Glomerular visceral epithelial cell (primary cell): Measurements from ENCODE around the gene SDK1.

ENCODE experiments used
- DNase-seq: peaks from one replicate; pipeline ENCODE4 v3.0.0-alpha.2; 2016; ENCODE audit errors: extremely low spot score

The SDK1 gene

DNA sequence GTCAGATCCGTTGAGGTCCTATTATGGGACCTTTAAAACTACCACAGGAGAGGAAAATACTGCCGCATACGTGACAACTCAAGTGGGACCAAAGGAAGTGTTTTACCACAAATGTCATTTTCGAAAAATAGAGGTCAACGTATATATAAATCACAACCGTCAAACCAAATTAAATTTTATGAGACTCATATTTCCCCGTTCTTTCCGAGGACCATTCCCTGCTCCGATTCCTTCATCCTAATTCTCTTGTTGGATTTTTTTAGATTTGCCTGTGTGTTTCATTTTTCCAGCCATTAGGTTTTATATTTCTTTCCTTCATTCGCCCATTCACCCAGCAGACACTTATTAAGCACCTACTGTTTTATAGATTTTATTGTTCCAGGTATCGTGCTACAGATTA lies 797.1 kb downstream of the SDK1 start:
- DNase-seq, result no peak

DNA sequence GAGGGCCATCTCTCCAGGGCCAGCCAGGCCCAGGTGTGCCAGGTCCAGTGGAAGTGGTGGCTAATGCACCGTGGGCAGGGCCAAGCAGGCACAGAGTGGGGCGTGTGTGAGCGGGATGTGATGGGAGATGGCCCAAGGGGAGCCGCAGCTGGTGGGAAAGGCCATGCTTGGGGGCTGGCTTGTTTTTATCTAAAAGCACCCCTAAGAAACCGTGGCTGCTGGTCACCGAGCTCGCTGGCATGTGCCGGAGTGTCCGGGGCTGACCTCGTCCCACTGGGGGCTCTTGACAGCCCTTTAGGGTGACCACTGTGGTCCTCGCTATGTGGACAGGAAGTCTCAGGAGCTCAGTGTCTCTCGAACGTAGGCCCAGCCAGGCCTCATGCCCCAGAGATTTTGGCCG lies 798.6 kb downstream of the SDK1 start:
- no peak for DNase-seq

DNA sequence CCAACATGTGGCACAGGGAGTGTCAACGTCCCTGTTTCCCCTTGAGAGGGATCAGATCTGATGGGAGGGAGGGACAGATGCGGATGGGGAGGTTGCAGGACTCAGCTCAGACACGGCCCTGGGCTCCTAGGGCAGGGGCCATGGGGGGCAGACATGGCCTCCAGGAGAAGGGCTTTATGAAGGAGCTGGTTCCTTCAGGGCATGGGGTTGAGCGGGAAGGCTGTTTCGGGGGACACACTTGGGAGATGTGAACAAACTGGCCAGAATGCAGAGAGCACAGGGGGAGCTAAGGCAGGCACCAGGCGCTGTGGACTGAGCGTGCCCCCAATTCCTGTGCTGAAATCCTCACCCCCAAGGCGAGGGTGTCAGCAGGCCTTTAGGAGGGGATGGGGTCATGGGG lies 799.1 kb downstream of the SDK1 start:
- no peak for DNase-seq

DNA sequence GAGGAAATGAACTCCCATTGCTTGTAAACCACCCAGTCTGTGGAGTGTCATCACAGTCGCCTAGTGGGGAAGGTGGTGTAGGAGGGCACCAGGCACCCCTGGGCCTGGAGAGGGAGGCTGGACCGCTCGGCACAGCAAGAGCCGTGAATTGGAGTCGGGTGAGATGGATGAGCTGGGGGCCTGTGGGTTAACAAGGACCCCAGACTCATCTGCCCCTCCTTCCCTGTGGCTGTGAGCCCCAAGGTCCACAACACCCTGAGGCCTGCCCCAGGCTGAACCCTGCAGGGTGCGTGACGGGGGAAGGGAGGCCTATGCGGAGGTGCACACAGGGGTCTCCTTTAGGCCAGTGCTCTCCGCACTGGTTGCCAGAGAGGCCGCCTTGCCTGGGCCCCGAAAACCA lies 799.6 kb downstream of the SDK1 start:
- no peak for DNase-seq

DNA sequence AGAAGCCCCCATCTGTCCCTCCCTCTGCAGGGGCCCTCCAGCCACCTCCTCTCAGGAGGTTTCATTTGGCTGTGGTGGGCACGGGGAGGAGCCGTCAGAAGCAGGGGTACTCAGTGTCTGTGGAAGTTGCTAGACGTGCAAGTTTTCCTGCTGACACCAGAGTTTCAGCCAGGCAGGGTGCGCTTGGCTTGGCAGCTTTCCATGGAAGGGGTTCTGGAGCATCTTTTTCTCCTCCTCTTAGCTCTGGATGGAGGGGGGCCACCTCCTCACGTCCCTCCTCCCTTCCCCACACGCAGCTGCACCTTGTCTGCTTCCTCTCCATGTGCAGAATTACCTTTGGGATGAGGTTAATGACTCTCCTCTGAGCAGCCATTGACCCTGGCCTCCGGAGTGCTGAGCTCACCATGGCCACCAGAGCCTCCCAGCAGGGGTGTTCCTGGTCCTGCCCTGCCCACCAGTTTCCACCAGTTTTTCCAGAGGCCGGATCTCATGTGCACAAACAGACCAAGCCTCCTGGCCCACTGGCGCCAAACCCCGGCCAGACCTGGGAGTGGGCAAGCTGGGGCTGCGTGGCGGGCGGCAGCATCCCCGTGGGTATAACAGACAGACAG lies 801.3 kb downstream of the SDK1 start:
- DNase-seq, result no peak

DNA sequence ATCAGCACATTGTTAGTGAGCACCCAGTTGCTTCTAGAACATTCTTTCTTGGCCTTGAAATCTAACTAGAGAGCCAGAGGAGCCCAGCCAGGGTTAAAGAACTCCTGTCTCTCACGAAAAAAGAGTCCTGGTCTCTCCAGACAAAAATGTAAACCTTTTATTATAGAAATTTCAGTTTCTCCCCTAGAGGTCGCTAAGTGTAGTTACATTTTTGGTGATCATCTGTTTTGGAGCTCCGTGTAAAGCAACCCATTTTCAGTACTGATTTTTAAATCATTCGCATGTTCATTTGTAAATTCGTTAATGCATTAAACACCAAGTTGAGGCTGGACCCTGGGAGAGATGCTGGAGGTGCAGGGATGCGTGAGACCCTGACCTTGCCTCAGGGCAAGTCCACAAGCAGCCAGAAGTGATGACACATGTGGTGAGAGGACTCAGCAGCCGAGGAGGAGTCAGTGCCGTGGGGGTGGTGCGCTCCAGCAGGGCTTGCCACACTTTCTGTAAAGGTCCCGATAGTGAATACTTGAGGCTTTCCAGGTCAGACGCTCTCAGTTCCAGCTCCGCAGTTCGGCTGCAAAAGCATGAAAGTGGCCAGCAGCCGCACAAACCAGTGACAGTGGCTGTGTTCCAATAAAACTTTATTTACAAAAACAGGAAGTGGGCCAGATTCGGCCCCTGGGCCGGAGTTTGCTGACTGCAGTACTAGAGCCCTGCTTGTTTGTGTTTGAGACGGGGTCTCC lies 802.5 kb downstream of the SDK1 start:
- peak; percentile 46 for DNase-seq

DNA sequence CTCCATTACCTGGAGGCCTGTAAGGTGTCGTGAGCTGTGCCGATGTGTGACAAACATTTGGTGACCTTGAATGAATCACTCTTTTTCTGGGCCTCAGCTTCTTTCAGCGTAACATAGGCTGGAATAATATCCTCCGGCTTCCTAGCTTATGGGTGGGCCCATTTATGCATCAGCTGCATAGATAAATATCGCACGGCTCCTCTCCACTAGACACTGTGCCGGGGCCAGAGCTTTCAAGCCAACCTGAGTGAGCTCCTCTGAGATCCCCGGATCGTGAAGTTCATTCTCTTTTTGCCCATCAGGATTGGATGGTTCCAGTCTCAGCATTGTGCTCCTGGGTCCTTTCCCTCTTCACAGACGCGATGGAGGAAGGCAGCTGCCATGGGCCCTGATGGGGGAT lies 806.8 kb downstream of the SDK1 start:
- DNase-seq, result no peak

DNA sequence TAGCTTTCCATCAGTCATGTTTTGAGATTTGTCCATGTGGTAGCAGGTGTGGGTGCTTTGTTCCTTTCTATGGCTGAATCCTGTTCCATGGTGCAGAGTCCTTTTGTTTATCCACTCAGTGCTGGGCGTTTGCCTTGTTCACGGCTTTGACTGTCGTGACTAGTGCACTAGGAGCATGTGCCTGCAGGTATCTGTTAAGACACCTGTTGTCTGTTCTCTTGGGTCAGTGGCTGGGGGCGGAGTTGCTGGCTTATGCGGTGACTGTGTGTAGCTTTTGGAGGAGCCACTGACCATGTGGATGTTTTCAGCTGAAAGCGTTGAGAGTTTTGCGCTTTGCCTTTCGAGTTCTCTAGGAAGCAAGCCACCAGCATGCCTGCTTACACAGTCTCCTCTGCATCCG lies 807.9 kb downstream of the SDK1 start:
- DNase-seq, result no peak

DNA sequence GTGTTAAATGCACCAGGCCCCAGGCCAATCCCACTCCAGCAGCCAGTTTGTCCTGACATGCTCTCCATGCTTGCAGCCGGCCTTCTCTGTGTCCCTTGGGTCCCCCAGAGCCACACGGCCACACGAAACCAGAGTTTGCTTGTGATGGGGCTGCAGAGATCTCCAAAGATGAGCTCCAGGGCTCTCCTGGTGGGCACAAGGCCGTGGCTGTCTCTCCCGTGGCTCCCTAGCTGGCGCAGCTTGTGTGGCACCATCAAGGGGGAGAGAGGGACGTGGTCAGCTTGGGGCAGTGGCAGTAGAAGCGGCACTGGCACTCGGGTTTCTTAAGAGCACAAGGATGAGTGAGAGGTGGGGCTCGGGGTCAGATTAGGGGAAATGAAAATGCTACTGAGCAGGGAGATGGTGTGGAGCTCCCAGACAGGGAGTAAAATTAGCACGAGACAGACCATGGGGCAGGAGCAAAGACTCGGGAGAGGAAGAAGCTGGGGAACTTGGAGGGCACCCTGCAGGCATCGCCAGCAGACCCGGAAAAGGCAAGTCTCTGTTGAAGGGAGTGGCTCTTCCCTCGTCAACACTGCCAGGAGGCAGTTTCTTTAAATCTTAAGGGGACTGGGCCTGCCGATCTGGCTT lies 808.5 kb downstream of the SDK1 start:
- no peak for DNase-seq

DNA sequence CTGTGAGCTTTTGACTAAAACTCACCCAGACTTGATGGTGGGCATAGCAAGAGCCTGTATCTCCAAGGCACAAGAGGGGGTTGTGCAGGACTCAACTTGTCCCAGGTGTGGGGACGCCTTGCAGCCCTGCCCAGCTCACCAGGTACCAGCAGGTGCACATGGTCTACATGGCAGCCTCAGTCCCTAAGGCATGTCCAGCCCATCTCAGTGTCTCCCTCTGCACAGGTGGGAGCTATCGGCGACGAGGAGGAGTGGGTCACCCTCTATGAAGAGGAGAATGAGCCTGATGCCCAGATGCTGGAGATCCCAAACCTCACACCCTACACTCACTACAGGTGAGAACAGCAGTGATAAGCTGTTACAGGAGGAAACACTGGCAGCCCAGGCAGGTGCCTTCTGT lies 809.4 kb downstream of the SDK1 start:
- no peak for DNase-seq

DNA sequence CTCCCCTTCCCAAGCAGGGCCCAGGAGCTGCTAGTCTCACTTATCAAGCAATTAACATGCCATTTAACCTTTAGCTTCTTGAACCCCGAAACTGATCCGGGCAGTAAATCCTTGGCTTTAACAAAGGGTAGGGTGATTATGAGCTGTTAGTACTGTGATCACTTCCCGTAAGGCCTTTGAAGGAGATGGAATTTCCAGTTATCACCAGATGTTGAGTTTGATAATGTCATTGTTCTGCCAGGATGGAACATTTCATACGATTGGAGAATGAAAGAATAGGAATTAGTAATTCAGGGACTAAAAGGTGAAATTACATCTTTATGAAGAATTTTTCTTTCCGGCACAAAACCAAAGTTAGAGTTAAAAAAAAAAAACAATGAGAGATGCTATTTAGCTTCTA lies 810.1 kb downstream of the SDK1 start:
- DNase-seq, result no peak

DNA sequence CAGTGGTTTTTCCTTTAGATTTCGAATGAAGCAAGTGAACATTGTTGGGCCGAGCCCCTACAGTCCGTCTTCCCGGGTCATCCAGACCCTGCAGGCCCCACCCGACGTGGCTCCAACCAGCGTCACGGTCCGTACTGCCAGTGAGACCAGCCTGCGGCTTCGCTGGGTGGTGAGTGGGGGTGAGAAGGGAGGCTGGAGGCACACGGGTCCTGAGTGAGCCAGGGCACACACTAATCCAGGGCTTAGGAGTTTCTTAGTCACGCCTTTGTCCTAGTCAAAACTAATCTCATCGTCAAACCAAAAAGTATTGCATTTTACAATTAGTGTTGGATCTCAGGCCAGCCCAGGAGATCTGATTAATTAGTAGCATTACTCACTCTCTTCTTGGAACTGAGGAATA lies 812.2 kb downstream of the SDK1 start:
- no peak for DNase-seq

DNA sequence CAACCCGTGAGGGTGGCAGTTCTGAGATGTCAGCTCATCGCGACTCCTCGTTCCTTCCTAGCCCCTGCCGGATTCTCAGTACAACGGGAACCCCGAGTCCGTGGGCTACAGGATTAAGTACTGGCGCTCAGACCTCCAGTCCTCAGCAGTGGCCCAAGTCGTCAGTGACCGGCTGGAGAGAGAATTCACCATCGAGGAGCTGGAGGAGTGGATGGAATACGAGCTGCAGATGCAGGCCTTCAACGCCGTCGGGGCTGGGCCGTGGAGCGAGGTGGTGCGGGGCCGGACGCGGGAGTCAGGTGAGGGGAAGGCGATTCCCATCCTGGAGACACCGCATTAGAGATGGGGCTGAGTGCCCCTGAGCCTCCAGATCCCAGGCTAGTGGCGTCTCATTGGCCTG lies 812.9 kb downstream of the SDK1 start:
- no peak for DNase-seq

DNA sequence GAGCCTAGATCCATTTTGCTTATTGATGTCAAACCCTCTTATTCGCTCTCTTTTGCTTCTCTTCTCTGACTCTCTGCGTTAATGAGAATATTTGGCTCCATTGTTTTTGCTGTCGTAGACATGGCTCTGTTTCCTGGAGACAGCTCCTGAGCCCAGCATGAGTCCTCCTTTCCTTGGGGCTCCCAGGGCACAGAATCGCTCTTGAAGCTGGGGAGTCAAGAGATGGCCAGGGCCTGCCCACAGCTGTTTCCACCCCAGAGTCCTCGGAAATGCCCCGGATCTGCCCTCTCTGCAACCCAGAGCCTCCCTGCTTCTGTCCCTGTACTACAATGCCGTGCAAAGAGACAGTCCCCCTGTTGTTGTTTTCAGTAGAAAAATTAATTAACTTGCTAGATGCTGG lies 814.4 kb downstream of the SDK1 start:
- no peak for DNase-seq

DNA sequence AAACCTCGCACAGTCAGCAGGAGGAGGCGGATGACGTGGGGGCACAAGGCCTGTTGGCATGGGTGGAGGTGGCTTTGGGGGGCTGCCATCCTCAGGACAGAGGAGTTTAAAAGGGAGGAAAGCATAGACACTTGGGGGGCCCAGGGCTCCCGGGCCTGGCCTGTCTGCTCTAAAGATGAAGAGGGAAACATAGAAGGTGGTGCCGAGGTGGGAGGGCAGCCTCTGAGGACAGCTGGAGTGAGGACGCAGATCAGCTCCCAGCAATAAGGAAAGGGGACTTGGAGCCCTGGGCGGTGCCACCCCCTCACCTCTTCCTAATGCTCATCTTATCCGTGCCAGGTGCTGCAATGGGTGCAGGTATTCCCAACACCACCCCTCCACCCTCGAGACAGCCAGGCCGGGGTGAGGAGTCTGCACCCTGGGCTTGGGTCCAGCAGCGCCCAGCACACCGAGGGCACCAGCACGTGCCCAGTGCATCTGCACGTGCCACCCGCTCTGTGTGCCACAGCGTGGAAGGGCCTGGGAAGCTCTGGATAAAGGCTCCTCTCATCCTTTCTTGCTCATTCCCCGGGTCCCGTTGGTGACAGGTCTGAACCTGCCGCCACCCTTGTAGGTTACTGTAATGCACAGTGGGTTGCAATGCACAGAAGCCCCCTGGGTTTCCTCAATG lies 815.0 kb downstream of the SDK1 start:
- no peak for DNase-seq

DNA sequence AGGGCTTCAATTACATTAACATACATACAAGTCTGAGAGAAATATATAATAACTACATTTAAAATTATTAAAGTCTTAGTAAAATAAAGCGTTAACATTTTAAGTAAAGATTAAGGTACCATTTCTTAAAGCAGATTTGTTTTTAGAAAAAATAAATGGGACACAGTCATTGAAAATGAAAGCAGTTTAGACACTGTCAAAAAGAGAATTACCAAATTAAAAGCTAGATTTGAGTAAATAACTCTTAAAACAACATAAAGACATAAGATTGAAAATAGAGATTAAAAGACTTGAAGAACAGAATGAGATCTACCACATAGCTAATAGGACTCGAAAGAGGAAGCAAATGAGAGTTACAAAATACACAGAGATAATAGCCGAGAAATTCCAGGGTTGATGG lies 818.8 kb downstream of the SDK1 start:
- no peak for DNase-seq

DNA sequence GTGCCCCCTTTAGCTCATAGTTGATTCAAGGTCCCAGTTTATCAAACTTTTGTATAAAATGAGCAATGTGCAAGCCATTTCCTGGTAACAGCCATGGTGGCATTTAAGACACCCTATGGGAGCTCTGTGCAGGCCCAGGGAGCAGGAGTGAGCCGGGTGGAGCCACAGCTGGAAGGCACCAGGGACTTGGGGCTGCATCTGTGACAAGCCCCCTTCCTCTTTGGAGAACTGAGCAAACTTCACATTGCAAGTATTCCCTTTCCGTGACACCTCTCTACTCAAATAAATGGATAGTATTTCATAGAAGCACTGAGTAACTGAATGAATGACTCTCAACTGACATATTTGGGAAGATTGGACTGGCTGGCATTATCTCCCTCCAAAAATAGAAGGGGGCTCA lies 822.3 kb downstream of the SDK1 start:
- DNase-seq, result no peak

DNA sequence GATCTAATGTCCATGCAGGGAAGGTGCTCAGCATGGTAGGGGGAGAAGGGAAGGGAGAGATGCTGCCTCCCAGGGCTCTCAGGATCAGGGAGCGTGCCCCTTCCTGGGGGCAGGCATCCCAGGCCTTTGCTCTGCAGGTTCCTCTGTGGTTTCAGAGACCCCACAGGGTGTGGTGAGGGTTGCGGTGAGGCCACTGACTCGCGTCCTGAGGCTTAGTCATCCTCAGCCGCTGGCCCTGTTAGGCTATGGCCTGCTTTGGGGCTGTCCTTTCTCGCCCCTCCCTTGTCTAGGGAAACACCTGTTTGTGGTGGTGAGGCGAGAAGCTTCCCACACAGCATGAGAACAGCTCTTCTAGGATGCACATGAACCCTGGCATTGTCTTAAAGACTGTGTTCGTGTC lies 822.8 kb downstream of the SDK1 start:
- peak; percentile 85 for DNase-seq

DNA sequence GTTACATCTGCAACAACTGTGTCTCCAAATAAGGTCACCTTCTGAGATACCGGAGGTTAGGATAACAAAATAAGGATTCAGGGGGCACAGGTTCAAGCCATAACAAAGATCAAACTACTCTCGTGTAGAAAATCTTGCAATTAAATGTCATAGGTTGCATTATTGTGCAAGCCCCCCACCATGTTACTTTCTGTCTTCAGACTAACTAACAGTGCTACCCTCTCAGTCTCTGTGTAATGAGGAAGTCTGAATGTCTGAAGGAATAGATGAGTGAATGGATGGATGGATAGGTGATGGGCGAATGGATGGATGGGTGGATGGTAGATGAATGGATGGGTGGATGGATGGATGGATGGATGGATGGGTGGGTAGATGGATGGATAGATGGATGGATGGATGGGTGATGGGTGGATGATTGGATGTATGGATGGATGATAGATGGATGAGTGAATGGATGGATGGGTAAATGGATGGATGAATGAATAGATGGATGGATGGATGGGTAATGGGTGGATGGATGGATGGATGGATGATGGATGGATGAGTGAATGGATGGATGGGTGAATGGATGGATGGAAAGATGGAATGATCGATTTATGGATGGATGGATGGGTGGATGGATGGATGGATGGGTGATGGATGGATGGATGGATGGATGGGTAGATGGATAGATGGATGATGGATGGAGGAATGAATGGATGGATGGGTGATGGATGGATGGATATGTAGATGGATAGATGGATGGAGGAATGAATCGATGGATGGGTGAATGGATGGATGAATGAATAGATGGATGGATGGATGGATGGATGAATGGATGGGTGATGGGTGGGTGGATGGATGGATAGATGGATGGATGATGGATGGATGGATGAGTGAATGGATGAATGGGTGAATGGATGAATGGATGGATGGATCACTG lies 823.8 kb downstream of the SDK1 start:
- DNase-seq, result no peak

DNA sequence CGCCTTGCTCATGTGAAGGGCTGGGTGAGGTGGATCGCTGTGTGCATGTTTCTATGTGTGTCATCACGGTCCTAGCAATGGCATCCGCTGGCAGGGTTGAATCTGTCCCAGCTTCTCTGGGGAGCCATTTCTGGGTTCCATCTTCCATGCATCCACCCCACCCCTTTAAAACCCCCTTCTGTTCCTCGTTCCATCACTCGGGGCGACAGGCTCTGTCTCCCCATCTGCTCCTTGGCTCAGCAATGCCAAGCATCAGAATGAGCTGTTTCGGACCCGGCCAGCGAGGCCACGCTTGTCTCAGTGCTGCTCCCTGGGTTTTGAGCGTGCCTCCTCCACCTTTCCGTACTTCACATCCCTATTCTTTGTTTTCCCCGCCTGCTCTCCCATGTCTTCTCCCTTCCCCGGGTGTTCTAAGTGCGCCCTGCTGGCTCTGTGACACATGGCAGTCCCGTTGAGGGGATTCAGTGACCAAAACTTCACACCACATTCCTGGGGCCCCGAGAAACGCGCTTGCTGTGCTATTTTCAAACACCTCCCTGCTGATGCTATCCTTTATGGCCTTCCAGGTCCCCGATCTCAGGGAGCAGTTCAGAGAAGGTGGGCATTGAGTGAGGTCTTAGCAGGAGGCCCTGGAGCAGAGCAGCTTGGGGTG lies 827.0 kb downstream of the SDK1 start:
- no peak for DNase-seq

DNA sequence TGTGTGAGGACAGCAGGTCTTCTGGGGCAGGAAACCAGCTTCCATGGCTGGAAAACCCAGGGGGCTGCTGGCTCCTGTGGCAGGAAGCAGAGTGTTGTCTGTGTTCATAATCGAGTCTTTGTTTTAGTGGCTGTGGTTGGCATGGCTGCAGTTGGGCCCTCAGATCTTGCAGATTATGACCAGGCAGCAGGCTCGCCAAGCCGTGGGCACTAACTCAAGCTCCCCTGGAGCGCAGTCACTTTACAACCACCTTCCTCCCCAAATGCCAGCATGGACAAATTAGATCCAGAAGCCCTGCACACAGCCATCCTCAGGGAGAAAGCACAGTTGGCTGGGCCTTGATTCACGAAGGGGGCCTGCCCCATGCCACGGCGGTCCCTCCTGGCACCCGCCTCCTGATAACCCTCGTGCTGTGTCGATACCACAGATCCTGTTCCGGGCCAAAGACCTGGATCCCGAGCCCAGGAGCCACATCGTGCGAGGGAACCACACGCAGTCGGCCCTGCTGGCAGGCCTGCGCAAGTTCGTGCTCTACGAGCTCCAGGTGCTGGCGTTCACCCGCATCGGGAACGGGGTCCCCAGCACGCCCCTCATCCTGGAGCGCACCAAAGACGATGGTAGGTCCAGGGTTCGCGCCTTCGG lies 828.5 kb downstream of the SDK1 start:
- DNase-seq, result no peak
